Renal cortex interstitium (tissue), 11 donors: ENCODE measurements around the gene HAO2. TPM values are rescaled to one million over a fixed set of nuclear protein-coding genes. Genes with fewer than 3 reads are reported as not detected.

Experiments used
- DNase-seq, 11 donors: peaks; one replicate each; pipeline ENCODE4 v3.0.0-alpha.2; 2013; ENCODE audit warnings: low read depth in 9 of 11, low spot score in 4 of 11; ENCODE audit errors: extremely low read depth in 1 of 11
- polyA plus RNA-seq, 3 donors: library from polyadenylated mRNA; unstranded; fragments of 120-200 nt; gene quantifications; one replicate each; pipeline ENCODE4 v1.2.1, GENCODE V29; 2013; ENCODE audit not compliant: insufficient read length in 3 of 3

HAO2 gene
- polyA plus RNA-seq, 3 donors, result 75.5 to 117 (median 93.8) TPM

- DNase-seq, result no peak
These were observed 29.4 kb downstream of the HAO2 start for GRCh38 chr1:119397986-119398385.

GRCh38 chr1:119404736-119405135, 36.2 kb downstream of the HAO2 start:
- DNase-seq, result no peak

GRCh38 chr1:119409731-119410130, 41.1 kb downstream of the HAO2 start:
- no peak for DNase-seq

GRCh38 chr1:119410961-119411360, 42.4 kb downstream of the HAO2 start:
- DNase-seq, result no peak

GRCh38 chr1:119414950-119415349, 46.4 kb downstream of the HAO2 start, which contains the start of gene HSD3B2:
Gene HSD3B2 (plus strand): TSS chr1:119415150. CDS start chr1:119415420, 270 bp downstream.
- no peak for DNase-seq

GRCh38 chr1:119416006-119416640, 47.5 kb downstream of the HAO2 start:
- DNase-seq, result no peak

- no peak for DNase-seq
These were observed 50.5 kb downstream of the HAO2 start for GRCh38 chr1:119419109-119419508.

- DNase-seq, result no peak
These were observed 52.1 kb downstream of the HAO2 start for GRCh38 chr1:119420638-119421037.

GRCh38 chr1:119422631-119423030, 54.0 kb downstream of the HAO2 start:
- no peak for DNase-seq

- no peak for DNase-seq
These were observed 60.4 kb downstream of the HAO2 start for GRCh38 chr1:119428991-119429390.

GRCh38 chr1:119429687-119430086, 61.1 kb downstream of the HAO2 start:
- DNase-seq, result no peak

GRCh38 chr1:119430486-119430885, 61.9 kb downstream of the HAO2 start:
- DNase-seq, result no peak

- no peak for DNase-seq
These were observed 63.3 kb downstream of the HAO2 start for GRCh38 chr1:119431836-119432235.

GRCh38 chr1:119435052-119435451, 66.5 kb downstream of the HAO2 start:
- DNase-seq, result no peak

GRCh38 chr1:119438761-119439160, 70.2 kb downstream of the HAO2 start:
- DNase-seq, result no peak

GRCh38 chr1:119440721-119441307, 72.2 kb downstream of the HAO2 start:
- no peak for DNase-seq

GRCh38 chr1:119442756-119443155, 74.2 kb downstream of the HAO2 start:
- DNase-seq, result no peak
